ENCODE data around the gene AAMP. TPM values are rescaled to one million over a fixed set of nuclear protein-coding genes. Genes with fewer than 3 reads are reported as not detected.
"Not testable (repeated sequence)": the region's sequence is repeated elsewhere in the genome, so short reads cannot be mapped to it uniquely, and the experiment has no call there.

AAMP gene
- polyA plus RNA-seq, 1 experiment: 51.6 TPM

DNA sequence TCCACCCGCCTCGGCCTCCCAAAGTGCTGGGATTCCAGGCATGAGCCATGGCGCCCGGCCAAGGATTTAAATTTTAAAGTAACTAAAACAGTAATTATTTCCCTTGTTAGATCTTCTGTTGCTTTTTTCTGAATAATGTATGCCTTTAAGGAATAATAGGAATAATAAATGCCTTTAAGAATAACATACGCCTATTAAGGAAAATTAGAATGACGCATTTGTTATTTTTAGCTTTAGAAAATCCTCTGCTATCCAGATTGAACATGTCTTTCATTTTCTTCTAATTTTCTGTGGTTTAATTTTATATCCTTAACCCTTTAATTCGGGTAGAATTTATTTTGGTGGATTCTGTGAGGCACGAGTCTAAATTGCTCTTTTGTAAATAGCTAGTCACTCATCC, 45.5 kb upstream of the AAMP start:
- no peaks in the 10 kb centered on the region for H3K27me3 ChIP-seq (ENCODE audit: control insufficient read depth, insufficient read depth, low read length)
- no peak for TF ChIP-seq CTCF (IDR thresholded peaks at IDR 0.05; ENCODE audit: low read depth, low read length)
- ChIA-PET POLR2A (interaction anchor here (0.7 kb wide), 1 partner anchor 58 kb away, joined by 3 read pairs; no protein-coding TSS in a partner anchor), CTCF (interaction anchor here (1.1 to 1.9 kb wide), 3 partner anchors 14 to 81 kb away, joined by 3 to 7 read pairs (median 7); no protein-coding TSS in a partner anchor)
- DNase-seq (ENCODE audit: low read depth, low spot score): no peak
- H3K9me3 ChIP-seq (ENCODE audit: control insufficient read depth, insufficient read depth, low read length): no peaks in the 10 kb centered on the region
- no peak overlapping the region for H3K27ac ChIP-seq (ENCODE audit: low read depth, low read length)
- no peak overlapping the region for H3K4me3 ChIP-seq (ENCODE audit: low read depth, low read length)

GRCh38 chr2:218314764-218315163, 44.8 kb upstream of the AAMP start:
- H3K4me3 ChIP-seq (ENCODE audit: low read depth, low read length); H3K27me3 ChIP-seq (ENCODE audit: control insufficient read depth, insufficient read depth, low read length); DNase-seq (ENCODE audit: low read depth, low spot score); H3K27ac ChIP-seq (ENCODE audit: low read depth, low read length); H3K9me3 ChIP-seq (ENCODE audit: control insufficient read depth, insufficient read depth, low read length); POLR2A ChIA-PET: not testable (repeated sequence)
- CTCF ChIA-PET: interaction anchor here (1.1 to 1.9 kb wide), 3 partner anchors 13 to 81 kb away, joined by 3 to 7 read pairs (median 7); no protein-coding TSS in a partner anchor

GRCh38 chr2:218313356-218313755, 43.4 kb upstream of the AAMP start:
- Histone ChIP-seq H3K9me3 (ENCODE audit: control insufficient read depth, insufficient read depth, low read length) (no peaks in the 10 kb centered on the region), H3K4me3 (ENCODE audit: low read depth, low read length) (no peak overlapping the region), H3K27ac (ENCODE audit: low read depth, low read length) (no peak overlapping the region), H3K27me3 (ENCODE audit: control insufficient read depth, insufficient read depth, low read length) (no peaks in the 10 kb centered on the region)
- TF ChIP-seq CTCF (IDR thresholded peaks at IDR 0.05; ENCODE audit: low read depth, low read length): no peak
- POLR2A ChIA-PET: no interaction called here
- CTCF ChIA-PET: interaction anchor here (0.6 kb wide), 1 partner anchor 312 kb away, joined by 4 read pairs; no protein-coding TSS in a partner anchor
- no peak for DNase-seq (ENCODE audit: low read depth, low spot score)

- H3K9me3 ChIP-seq (ENCODE audit: control insufficient read depth, insufficient read depth, low read length): no peaks in the 10 kb centered on the region
- CTCF ChIA-PET: interaction anchor here (0.6 to 1.0 kb wide), 2 partner anchors 11 to 13 kb away, joined by 3 to 7 read pairs; no protein-coding TSS in a partner anchor
- H3K27me3 ChIP-seq (ENCODE audit: control insufficient read depth, insufficient read depth, low read length): peaks cover under 1% of the 10 kb centered on the region
- POLR2A ChIA-PET: interaction anchor here (0.7 kb wide), 1 partner anchor 15 kb away, joined by 3 read pairs; no protein-coding TSS in a partner anchor
- H3K27ac ChIP-seq (ENCODE audit: low read depth, low read length): no peak overlapping the region
- no peak for TF ChIP-seq CTCF (IDR thresholded peaks at IDR 0.05; ENCODE audit: low read depth, low read length)
- no peak overlapping the region for H3K4me3 ChIP-seq (ENCODE audit: low read depth, low read length)
- DNase-seq (ENCODE audit: low read depth, low spot score): no peak
Measured at GRCh38 chr2:218312267-218312756, 42.4 kb upstream of the AAMP start.

GRCh38 chr2:218311541-218312266, 41.8 kb upstream of the AAMP start:
- H3K4me3 ChIP-seq (ENCODE audit: low read depth, low read length): not testable (repeated sequence)
- CTCF ChIA-PET: interaction anchor here (1.0 kb wide), 1 partner anchor 10 kb away, joined by 7 read pairs; no protein-coding TSS in a partner anchor

More at GRCh38 chr2:218311541-218312266, 41.8 kb upstream of the AAMP start:
- H3K27ac ChIP-seq (ENCODE audit: low read depth, low read length); POLR2A ChIA-PET; H3K27me3 ChIP-seq (ENCODE audit: control insufficient read depth, insufficient read depth, low read length); H3K9me3 ChIP-seq (ENCODE audit: control insufficient read depth, insufficient read depth, low read length); DNase-seq (ENCODE audit: low read depth, low spot score): not testable (repeated sequence)
